Nephron (organoid): ENCODE results near the gene PTDSS2.

ENCODE experiments used
- H3K27ac Mint-ChIP-seq, 3 experiments: 2 replicates each; pipeline ENCODE4 v1.8.0; 2020; ENCODE audit warnings: mixed read lengths in 3 of 3, mild to moderate bottlenecking in 2 of 3, moderate library complexity in 1 of 3
- H3K27me3 Mint-ChIP-seq: 2 replicates; pipeline ENCODE4 v1.8.0; 2021; ENCODE audit warnings: low read depth, mild to moderate bottlenecking, moderate library complexity, mixed read lengths
- H3K36me3 Mint-ChIP-seq: 2 replicates; pipeline ENCODE4 v1.8.0; 2020; ENCODE audit warnings: low read depth, mixed read lengths
- H3K4me1 Mint-ChIP-seq: 2 replicates; pipeline ENCODE4 v1.8.0; 2020; ENCODE audit warnings: mixed read lengths
- H3K4me3 Mint-ChIP-seq, 3 experiments: 2 replicates each; pipeline ENCODE4 v1.8.0; 2020; ENCODE audit warnings: mild to moderate bottlenecking in 3 of 3, mixed read lengths in 3 of 3, moderate library complexity in 2 of 3
- H3K9me3 Mint-ChIP-seq: 2 replicates; pipeline ENCODE4 v1.8.0; 2020; ENCODE audit warnings: mixed read lengths
- CTCF ChIP-seq, 3 experiments: fragments of 200-600 bp; sonication (generic); IDR thresholded peaks; one replicate each; pipeline ENCODE4 v1.5.0; 2021; ENCODE audit warnings: antibody characterized with exemption in 3 of 3; ENCODE audit not compliant: unreplicated experiment in 3 of 3

The PTDSS2 gene

GRCh38 chr11:440065-441042 is 9.7 kb upstream of the PTDSS2 start:
- peaks cover 6% of the 10 kb centered on the region for H3K9me3 Mint-ChIP-seq
- TF ChIP-seq CTCF (IDR thresholded peaks at IDR 0.05; ENCODE audit: unreplicated experiment in 3 of 3): no peak
- peak overlapping the region in 1 of 3 experiments; percentile 70 for H3K27ac Mint-ChIP-seq
- peaks cover 13% of the 10 kb centered on the region for H3K4me1 Mint-ChIP-seq
- peak overlapping the region in 1 of 3 experiments; percentile 32 for H3K4me3 Mint-ChIP-seq
- H3K36me3 Mint-ChIP-seq: no peaks in the 10 kb centered on the region
- H3K27me3 Mint-ChIP-seq: peaks cover 12% of the 10 kb centered on the region

- H3K36me3 Mint-ChIP-seq: no peaks in the 10 kb centered on the region
- H3K4me1 Mint-ChIP-seq: peaks cover 19% of the 10 kb centered on the region
- no peak overlapping the region for H3K27ac Mint-ChIP-seq
- peaks cover 12% of the 10 kb centered on the region for H3K27me3 Mint-ChIP-seq
- peak overlapping the region in 2 of 3 experiments; percentile 47 to 66 for H3K4me3 Mint-ChIP-seq
- H3K9me3 Mint-ChIP-seq: peaks cover 6% of the 10 kb centered on the region
- TF ChIP-seq CTCF (IDR thresholded peaks at IDR 0.05; ENCODE audit: unreplicated experiment in 3 of 3): no peak
These were observed 9.0 kb upstream of the PTDSS2 start for GRCh38 chr11:441043-441417.

- H3K27ac Mint-ChIP-seq: no peak within 1 kb of the TSS
- peaks cover 12% of the 10 kb centered on the region for H3K27me3 Mint-ChIP-seq
- no peaks in the 10 kb centered on the region for H3K36me3 Mint-ChIP-seq
- no peak for TF ChIP-seq CTCF (IDR thresholded peaks at IDR 0.05; ENCODE audit: unreplicated experiment in 3 of 3)
- peaks cover 23% of the 10 kb centered on the region for H3K4me1 Mint-ChIP-seq
- H3K4me3 Mint-ChIP-seq: peak within 1 kb of the TSS in 2 of 3 experiments; percentile 47 to 66
- peaks cover 3% of the 10 kb centered on the region for H3K9me3 Mint-ChIP-seq
These were observed 8.4 kb upstream of the PTDSS2 start, which contains the start of gene ANO9 for GRCh38 chr11:441418-442274. Gene ANO9 (minus strand): TSS chr11:442011. CDS start chr11:441926, 85 bp downstream.

- Mint-ChIP-seq H3K27ac (no peak overlapping the region), H3K9me3 (no peaks in the 10 kb centered on the region), H3K4me1 (peaks cover 26% of the 10 kb centered on the region), H3K27me3 (peaks cover 12% of the 10 kb centered on the region), H3K4me3 (no peak overlapping the region), H3K36me3 (no peaks in the 10 kb centered on the region)
- no peak for TF ChIP-seq CTCF (IDR thresholded peaks at IDR 0.05; ENCODE audit: unreplicated experiment in 3 of 3)
These were observed 7.4 kb upstream of the PTDSS2 start for GRCh38 chr11:442611-443081.

GRCh38 chr11:443542-444199 is 6.4 kb upstream of the PTDSS2 start:
- no peaks in the 10 kb centered on the region for H3K36me3 Mint-ChIP-seq
- H3K27me3 Mint-ChIP-seq: peaks cover 12% of the 10 kb centered on the region
- no peak for TF ChIP-seq CTCF (IDR thresholded peaks at IDR 0.05; ENCODE audit: unreplicated experiment in 3 of 3)
- peaks cover 33% of the 10 kb centered on the region for H3K4me1 Mint-ChIP-seq
- H3K4me3 Mint-ChIP-seq: peak overlapping the region in 2 of 3 experiments; percentile 39 to 41
- no peaks in the 10 kb centered on the region for H3K9me3 Mint-ChIP-seq
- peak overlapping the region; percentile 53 to 82 (median 66) for H3K27ac Mint-ChIP-seq
